GM12875 (cell line): ENCODE measurements around the gene ACAP1.
A peak's percentile ranks its signal among the peaks of the same experiment; 100 is the strongest.

Experiments used
- H3K4me3 ChIP-seq: one replicate; pipeline ENCODE4 v1.5.1; 2011; ENCODE audit warnings: low read depth, low read length, control low read depth
- CTCF ChIP-seq: IDR thresholded peaks from 2 replicates; pipeline ENCODE4 v1.5.1; 2011; ENCODE audit warnings: low read depth, mild to moderate bottlenecking, control low read depth, inconsistent platforms, low read length, moderate library complexity, borderline replicate concordance; ENCODE audit not compliant: insufficient read depth

ACAP1 gene

GRCh38 chr17:7306911-7307685 lies 29.2 kb upstream of the ACAP1 start, which contains the start of gene EIF5A:
TSS of gene EIF5A (plus strand) at chr17:7307628. CDS start at chr17:7309636, 2,008 bp downstream.
- no peak for TF ChIP-seq CTCF
- peak within 1 kb of the TSS; percentile 91 for H3K4me3 ChIP-seq

- peak overlapping the region; percentile 91 for H3K4me3 ChIP-seq
- no peak for TF ChIP-seq CTCF
Measured at GRCh38 chr17:7307686-7308624, 28.4 kb upstream of the ACAP1 start.

- TF ChIP-seq CTCF, result no peak
- H3K4me3 ChIP-seq, result peak overlapping the region; percentile 91
Measured at GRCh38 chr17:7308625-7309433, 27.5 kb upstream of the ACAP1 start.

GRCh38 chr17:7309628-7310027 lies 26.7 kb upstream of the ACAP1 start:
- no peak overlapping the region for H3K4me3 ChIP-seq
- TF ChIP-seq CTCF, result no peak

- TF ChIP-seq CTCF, result no peak
- H3K4me3 ChIP-seq, result no peak overlapping the region
Measured at GRCh38 chr17:7311110-7311705, 25.1 kb upstream of the ACAP1 start.

- H3K4me3 ChIP-seq, result no peak overlapping the region
- no peak for TF ChIP-seq CTCF
Measured at GRCh38 chr17:7312432-7313087, 23.8 kb upstream of the ACAP1 start.
